GM19043 (cell line): ENCODE measurements around the gene FES.
A peak's percentile ranks its signal among the peaks of the same experiment; 100 is the strongest.
"Not testable (repeated sequence)": the region's sequence is repeated elsewhere in the genome, so short reads cannot be mapped to it uniquely, and the experiment has no call there.

Experiments
- ATAC-seq: cut with Tn5 transposase; IDR thresholded peaks from one replicate; pipeline ENCODE4 v1.9.1; 2021; ENCODE audit warnings: low read depth; ENCODE audit not compliant: unreplicated experiment

The FES gene

GRCh38 chr15:90924375-90924774 lies 40.1 kb downstream of the FES start:
- ATAC-seq, result peak; percentile 57

- not testable (repeated sequence) for ATAC-seq
These were observed 42.5 kb downstream of the FES start for GRCh38 chr15:90926766-90927165.

- ATAC-seq, result not testable (repeated sequence)
These were observed 43.8 kb downstream of the FES start for GRCh38 chr15:90928106-90928505.

- no peak for ATAC-seq
These were observed 45.1 kb downstream of the FES start for GRCh38 chr15:90929246-90930019.

GRCh38 chr15:90930861-90931574 lies 46.7 kb downstream of the FES start:
- ATAC-seq, result no peak

GRCh38 chr15:90931575-90931827 lies 47.2 kb downstream of the FES start:
- ATAC-seq, result no peak

- ATAC-seq, result peak; percentile 40
These were observed 47.7 kb downstream of the FES start, which contains the start of gene HDDC3 for GRCh38 chr15:90931828-90932659. HDDC3 (minus strand) TSS chr15:90932549; CDS start chr15:90932540, 9 bp downstream.

GRCh38 chr15:90932660-90932991 lies 48.3 kb downstream of the FES start:
- no peak for ATAC-seq

- ATAC-seq, result no peak
These were observed 49.0 kb downstream of the FES start for GRCh38 chr15:90933301-90933700.

- ATAC-seq, result peak; percentile 31
These were observed 50.1 kb downstream of the FES start for GRCh38 chr15:90934256-90934948.

GRCh38 chr15:90934949-90935751 lies 50.8 kb downstream of the FES start, which contains the start of gene UNC45A:
UNC45A (plus strand) TSS chr15:90935285; CDS start chr15:90935325, 40 bp downstream.
- ATAC-seq, result peak; percentile 58

- no peak for ATAC-seq
These were observed 52.5 kb downstream of the FES start for GRCh38 chr15:90936823-90937222.

- no peak for ATAC-seq
These were observed 54.0 kb downstream of the FES start for GRCh38 chr15:90938261-90938660.

GRCh38 chr15:90939756-90940155 lies 55.5 kb downstream of the FES start:
- ATAC-seq, result no peak

GRCh38 chr15:90941038-90941437 lies 56.7 kb downstream of the FES start:
- ATAC-seq, result no peak

- no peak for ATAC-seq
These were observed 58.2 kb downstream of the FES start for GRCh38 chr15:90942354-90943120.

GRCh38 chr15:90945091-90945490 lies 60.8 kb downstream of the FES start:
- no peak for ATAC-seq
